WTC11 (cell line): ENCODE data around the gene LRIG1.

Experiments
- CTCF ChIP-seq: fragments of 200-600 bp; IDR thresholded peaks from 2 replicates; pipeline ENCODE4 v1.8.0; 2022; ENCODE audit warnings: antibody characterized with exemption
- E2F1 ChIP-seq: sonication (generic); formaldehyde crosslinking; IDR thresholded peaks from 2 replicates; pipeline ENCODE4 v1.8.0; 2022; ENCODE audit warnings: mild to moderate bottlenecking, missing genetic modification reagents
- ETV6 ChIP-seq: sonication (generic); formaldehyde crosslinking; IDR thresholded peaks from 2 replicates; pipeline ENCODE4 v1.8.1; 2022; ENCODE audit warnings: mild to moderate bottlenecking, missing genetic modification reagents
- FOXP4 ChIP-seq: sonication (generic); formaldehyde crosslinking; IDR thresholded peaks from 2 replicates; pipeline ENCODE4 v1.8.0; 2022; ENCODE audit warnings: mild to moderate bottlenecking, missing genetic modification reagents
- MAX ChIP-seq: sonication (generic); formaldehyde crosslinking; IDR thresholded peaks from 2 replicates; pipeline ENCODE4 v1.8.0; 2022; ENCODE audit warnings: mild to moderate bottlenecking, missing genetic modification reagents
- TEAD4 ChIP-seq: sonication (generic); formaldehyde crosslinking; IDR thresholded peaks from 2 replicates; pipeline ENCODE4 v1.8.0; 2022; ENCODE audit warnings: mild to moderate bottlenecking, missing genetic modification reagents

GRCh38 chr3:66531256-66531655, 30.4 kb upstream of the LRIG1 start:
- TF ChIP-seq TEAD4 (CRISPR knock-in tag) = no peak
- TF ChIP-seq CTCF = no peak
- no peak for TF ChIP-seq E2F1
- TF ChIP-seq MAX (CRISPR knock-in tag) = no peak
- TF ChIP-seq ETV6 = no peak
- TF ChIP-seq FOXP4 (CRISPR knock-in tag) = no peak
